Ecto neural progenitor cell (in vitro differentiated cells): ENCODE results near the gene PTGES3.
"Not testable (repeated sequence)": the region's sequence is repeated elsewhere in the genome, so short reads cannot be mapped to it uniquely, and the experiment has no call there.

Source experiments
- DNase-seq: peaks from one replicate; pipeline ENCODE4 v3.0.0-alpha.2; 2018; ENCODE audit warnings: low spot score

PTGES3 gene

GRCh38 chr12:56688129-56688845 lies at the start of gene PTGES3:
Gene PTGES3, minus strand, starts transcription at chr12:56688284. Its CDS starts 285 bp downstream, at chr12:56687999.
- DNase-seq = peak; percentile 100

GRCh38 chr12:56728139-56728861 lies 40.2 kb upstream of the PTGES3 start:
- DNase-seq = no peak

GRCh38 chr12:56726196-56726675 lies 38.2 kb upstream of the PTGES3 start:
- not testable (repeated sequence) for DNase-seq

- no peak for DNase-seq
These were observed 37.6 kb upstream of the PTGES3 start for GRCh38 chr12:56725723-56726102.

- DNase-seq = peak; percentile 98
These were observed 37.1 kb upstream of the PTGES3 start, which contains the start of gene NACA for GRCh38 chr12:56724972-56725722. Gene NACA, minus strand, starts transcription at chr12:56725299. Its CDS starts 778 bp downstream, at chr12:56724521.

- peak; percentile 62 for DNase-seq
These were observed 36.6 kb upstream of the PTGES3 start for GRCh38 chr12:56724701-56724971.

- no peak for DNase-seq
These were observed 36.0 kb upstream of the PTGES3 start for GRCh38 chr12:56723889-56724700.

- DNase-seq = no peak
These were observed 35.3 kb upstream of the PTGES3 start for GRCh38 chr12:56723352-56723751.

- no peak for DNase-seq
These were observed 34.7 kb upstream of the PTGES3 start for GRCh38 chr12:56722832-56723231.

- DNase-seq = no peak
These were observed 33.6 kb upstream of the PTGES3 start for GRCh38 chr12:56721721-56722120.

- no peak for DNase-seq
These were observed 33.1 kb upstream of the PTGES3 start for GRCh38 chr12:56721216-56721615.

- no peak for DNase-seq
These were observed 32.7 kb upstream of the PTGES3 start for GRCh38 chr12:56720731-56721151.

- DNase-seq = no peak
These were observed 31.0 kb upstream of the PTGES3 start for GRCh38 chr12:56719056-56719455.

GRCh38 chr12:56718636-56719035 lies 30.6 kb upstream of the PTGES3 start:
- DNase-seq = no peak

- DNase-seq = no peak
These were observed 30.1 kb upstream of the PTGES3 start for GRCh38 chr12:56718149-56718548.

GRCh38 chr12:56716933-56717880 lies 29.1 kb upstream of the PTGES3 start:
- DNase-seq = no peak

- DNase-seq = no peak
These were observed 28.4 kb upstream of the PTGES3 start for GRCh38 chr12:56716458-56716857.

- no peak for DNase-seq
These were observed 27.7 kb upstream of the PTGES3 start for GRCh38 chr12:56715798-56716197.

- no peak for DNase-seq
These were observed 26.4 kb upstream of the PTGES3 start for GRCh38 chr12:56714431-56714929.

- no peak for DNase-seq
These were observed 25.3 kb upstream of the PTGES3 start for GRCh38 chr12:56713345-56713744.
